HG02588 (cell line): ENCODE data around the gene DNAJB2.

Experiments used
- ATAC-seq: cut with Tn5 transposase; IDR thresholded peaks from one replicate; pipeline ENCODE4 v1.9.1; 2021; ENCODE audit warnings: mild to moderate bottlenecking, moderate library complexity; ENCODE audit not compliant: unreplicated experiment

DNAJB2 gene

GRCh38 chr2:219279151-219279915 is at the start of gene DNAJB2:
DNAJB2 (plus strand) TSS chr2:219279366; CDS start chr2:219279834, 468 bp downstream.
- ATAC-seq = peak; percentile 81

GRCh38 chr2:219230059-219230540 is 49.1 kb upstream of the DNAJB2 start:
- no peak for ATAC-seq

- ATAC-seq = no peak
These were observed 44.8 kb upstream of the DNAJB2 start for GRCh38 chr2:219234331-219234730.

- ATAC-seq = no peak
These were observed 35.8 kb upstream of the DNAJB2 start for GRCh38 chr2:219243291-219243761.

GRCh38 chr2:219244789-219245147 is 34.4 kb upstream of the DNAJB2 start:
- no peak for ATAC-seq

GRCh38 chr2:219245148-219245898 is 33.8 kb upstream of the DNAJB2 start, which contains the start of the genes GLB1L and STK16:
GLB1L (minus strand) TSS chr2:219245444; CDS start chr2:219243573, 1,871 bp downstream.
STK16 (plus strand) TSS chr2:219245479; CDS start chr2:219246000, 521 bp downstream.
- peak; percentile 61 for ATAC-seq

- ATAC-seq = no peak
These were observed 33.3 kb upstream of the DNAJB2 start for GRCh38 chr2:219245899-219246230.

GRCh38 chr2:219246559-219246958 is 32.6 kb upstream of the DNAJB2 start:
- no peak for ATAC-seq

GRCh38 chr2:219247678-219248642 is 31.2 kb upstream of the DNAJB2 start:
- ATAC-seq = no peak

- no peak for ATAC-seq
These were observed 30.3 kb upstream of the DNAJB2 start for GRCh38 chr2:219248845-219249202.

- ATAC-seq = peak; percentile 36
These were observed 29.8 kb upstream of the DNAJB2 start for GRCh38 chr2:219249203-219249980.

GRCh38 chr2:219250049-219250781 is 29.0 kb upstream of the DNAJB2 start:
- ATAC-seq = no peak

GRCh38 chr2:219251656-219252055 is 27.5 kb upstream of the DNAJB2 start:
- no peak for ATAC-seq

- ATAC-seq = no peak
These were observed 27.1 kb upstream of the DNAJB2 start for GRCh38 chr2:219252084-219252483.

GRCh38 chr2:219252570-219252899 is 26.6 kb upstream of the DNAJB2 start:
- no peak for ATAC-seq

GRCh38 chr2:219252900-219253752 is 26.0 kb upstream of the DNAJB2 start, which contains the start of gene TUBA4B:
TUBA4B (plus strand) TSS chr2:219253243; CDS start chr2:219253408, 165 bp downstream.
- ATAC-seq = peak; percentile 9

GRCh38 chr2:219253753-219254589 is 25.2 kb upstream of the DNAJB2 start, which contains the start of gene TUBA4A:
TUBA4A (minus strand) TSS chr2:219253918; CDS start chr2:219253858, 60 bp downstream.
- ATAC-seq = peak; percentile 41
